GM19025 (cell line): ENCODE results near the gene CACNA1H.
"Not testable (repeated sequence)": the region's sequence is repeated elsewhere in the genome, so short reads cannot be mapped to it uniquely, and the experiment has no call there.

Experiments used
- ATAC-seq: cut with Tn5 transposase; IDR thresholded peaks from one replicate; pipeline ENCODE4 v1.9.1; 2021; ENCODE audit warnings: mild to moderate bottlenecking, low read depth, moderate library complexity; ENCODE audit not compliant: unreplicated experiment

The CACNA1H gene

DNA sequence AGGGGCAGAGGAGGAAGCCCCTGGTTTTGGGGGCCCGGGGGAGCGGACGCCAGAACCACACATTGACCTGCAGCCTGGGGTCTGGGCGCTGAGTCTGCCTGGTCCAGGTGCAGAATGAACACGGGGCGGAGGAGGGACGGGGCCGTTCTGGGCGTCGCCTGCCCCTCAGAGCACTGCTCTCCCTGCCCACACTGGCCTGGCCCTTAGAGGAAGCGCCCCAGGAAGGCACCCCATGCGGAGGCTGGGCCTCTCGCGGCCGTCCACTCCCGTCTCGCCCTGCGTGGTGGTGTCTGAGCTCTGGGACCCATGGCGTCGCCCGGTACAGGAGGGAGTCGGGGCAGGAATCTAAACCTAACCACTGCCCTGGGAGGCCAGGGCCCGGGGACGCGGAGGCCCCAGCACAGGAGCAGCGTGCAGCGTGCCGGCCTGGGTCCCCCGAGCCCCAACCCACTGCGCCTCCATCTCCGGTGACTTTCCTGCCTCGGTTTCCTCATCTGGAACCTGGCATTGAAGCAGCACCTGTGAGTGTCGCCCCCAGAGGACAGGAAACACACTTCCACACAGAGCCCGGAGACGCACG, 107.3 kb downstream of the CACNA1H start:
- ATAC-seq: no peak

DNA sequence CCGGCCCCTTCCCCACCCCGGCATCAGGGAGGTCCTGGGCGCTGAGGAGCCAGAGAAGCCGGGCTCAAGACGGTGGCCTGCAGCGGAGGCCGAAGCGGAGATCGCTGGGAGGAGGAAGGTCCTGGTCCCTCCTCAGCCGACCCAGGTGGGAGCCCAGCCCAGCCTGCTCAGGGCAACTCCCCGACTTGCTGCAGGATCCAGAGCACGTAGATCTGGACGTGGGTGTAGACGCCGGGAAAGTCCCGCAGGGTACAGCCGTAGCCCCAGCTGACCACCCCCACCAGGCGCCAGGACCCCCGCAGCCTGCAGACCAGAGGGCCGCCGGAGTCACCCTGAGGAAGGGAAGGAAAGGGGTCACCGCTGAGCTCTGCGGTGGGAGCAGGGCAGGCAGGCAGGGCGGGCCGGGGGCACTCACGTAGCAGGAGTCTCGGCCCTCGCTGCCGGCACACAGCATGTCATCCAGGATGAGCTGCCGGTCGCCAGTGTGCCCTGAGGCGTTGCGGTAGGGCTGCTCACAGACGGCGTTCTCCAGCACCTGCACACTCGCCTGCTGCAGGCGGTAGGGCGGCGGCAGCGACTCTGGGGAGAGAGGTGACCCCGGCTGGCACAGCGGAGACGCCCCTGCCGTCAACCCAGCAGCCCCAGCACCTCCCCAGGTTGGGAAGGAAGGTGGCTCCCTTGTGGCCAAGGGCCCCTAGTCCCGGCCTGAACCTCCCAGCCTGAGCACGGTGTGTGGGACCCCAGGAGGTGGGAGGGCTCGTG, 108.4 kb downstream of the CACNA1H start:
- no peak for ATAC-seq

DNA sequence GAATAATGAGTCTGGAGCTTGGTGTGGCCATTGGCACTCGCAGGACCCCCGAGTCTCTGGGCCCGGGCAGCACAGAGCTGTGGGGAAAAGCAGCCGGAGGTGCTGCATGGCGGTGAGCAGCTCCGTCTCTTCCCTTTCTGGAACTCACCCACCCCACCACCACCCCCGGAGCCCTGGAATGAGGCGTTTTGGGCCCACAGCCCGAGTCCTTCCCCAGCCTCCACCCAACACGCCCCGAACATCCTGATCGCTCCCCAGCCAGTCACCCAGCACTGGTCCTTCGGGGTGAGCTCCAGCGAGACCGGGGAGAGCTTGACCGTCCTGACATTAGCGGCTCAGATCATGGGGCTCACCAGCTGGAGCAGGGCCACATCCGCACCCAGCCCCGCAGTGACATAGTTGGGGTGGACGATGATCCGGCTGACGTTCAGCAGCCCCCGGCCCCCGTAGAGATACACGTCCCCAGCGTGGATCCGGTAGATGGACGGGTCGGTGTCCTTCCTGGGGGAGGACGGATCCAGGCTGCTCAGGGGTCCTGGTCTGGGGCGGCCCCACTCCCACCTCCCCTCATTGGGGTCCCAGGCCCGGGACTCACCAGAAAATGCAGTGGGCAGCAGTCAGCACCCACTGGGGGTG, 109.4 kb downstream of the CACNA1H start:
- ATAC-seq: no peak

DNA sequence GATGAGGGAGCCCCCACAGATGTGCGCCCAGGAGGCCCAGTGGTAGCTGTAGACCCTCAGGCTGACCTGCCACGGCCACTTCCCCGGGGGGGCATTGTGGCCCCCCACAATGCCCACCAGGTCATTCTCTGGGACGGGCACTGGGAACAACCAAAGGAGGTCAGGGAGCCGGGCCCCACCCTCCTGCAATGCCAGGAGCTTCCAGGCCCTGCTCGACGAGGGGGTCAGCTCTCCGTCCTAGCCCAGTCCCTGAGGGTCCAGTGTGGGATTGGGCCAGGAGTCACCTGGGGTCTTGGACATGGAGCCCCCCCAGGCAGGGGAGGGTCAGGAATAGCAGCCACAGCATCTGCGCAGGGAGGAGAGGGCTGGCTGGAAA, 109.9 kb downstream of the CACNA1H start:
- ATAC-seq: no peak

DNA sequence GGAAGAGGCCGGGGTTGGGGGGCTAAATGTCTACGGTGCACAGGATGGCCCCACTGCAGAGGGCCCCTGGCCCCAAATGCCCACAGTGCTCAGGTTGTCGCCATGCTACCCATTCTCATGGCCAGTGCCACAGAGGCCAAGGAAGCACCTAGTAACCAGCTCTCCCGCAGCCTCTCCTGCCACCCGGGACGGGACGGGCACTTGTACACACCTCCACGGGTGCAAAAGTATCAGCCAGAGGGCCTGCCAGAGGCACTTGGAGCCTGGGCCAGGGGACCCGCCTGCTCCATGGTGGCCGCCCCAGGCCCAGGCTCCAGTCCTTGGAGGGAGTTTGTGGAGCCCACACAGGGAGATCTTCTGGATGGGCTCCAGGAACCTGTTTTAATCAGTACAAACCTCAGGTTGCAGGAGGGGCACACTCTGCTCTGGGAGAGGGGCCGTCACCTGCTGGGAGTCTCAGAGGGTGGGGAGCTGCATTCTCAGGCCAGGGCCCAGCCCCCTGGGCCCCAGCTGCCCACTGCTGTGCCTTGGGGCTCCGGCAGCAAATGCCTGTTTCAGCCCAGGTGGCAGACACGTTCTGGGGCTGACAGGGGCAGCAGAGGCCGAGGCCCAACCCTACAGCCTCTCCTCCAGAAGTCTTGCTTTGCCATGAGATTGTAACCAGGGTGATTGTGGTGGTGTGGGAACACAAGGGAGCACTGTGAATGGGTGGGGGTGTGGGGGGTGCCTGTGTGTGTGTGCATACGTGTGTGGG, 110.9 kb downstream of the CACNA1H start:
- ATAC-seq: no peak

DNA sequence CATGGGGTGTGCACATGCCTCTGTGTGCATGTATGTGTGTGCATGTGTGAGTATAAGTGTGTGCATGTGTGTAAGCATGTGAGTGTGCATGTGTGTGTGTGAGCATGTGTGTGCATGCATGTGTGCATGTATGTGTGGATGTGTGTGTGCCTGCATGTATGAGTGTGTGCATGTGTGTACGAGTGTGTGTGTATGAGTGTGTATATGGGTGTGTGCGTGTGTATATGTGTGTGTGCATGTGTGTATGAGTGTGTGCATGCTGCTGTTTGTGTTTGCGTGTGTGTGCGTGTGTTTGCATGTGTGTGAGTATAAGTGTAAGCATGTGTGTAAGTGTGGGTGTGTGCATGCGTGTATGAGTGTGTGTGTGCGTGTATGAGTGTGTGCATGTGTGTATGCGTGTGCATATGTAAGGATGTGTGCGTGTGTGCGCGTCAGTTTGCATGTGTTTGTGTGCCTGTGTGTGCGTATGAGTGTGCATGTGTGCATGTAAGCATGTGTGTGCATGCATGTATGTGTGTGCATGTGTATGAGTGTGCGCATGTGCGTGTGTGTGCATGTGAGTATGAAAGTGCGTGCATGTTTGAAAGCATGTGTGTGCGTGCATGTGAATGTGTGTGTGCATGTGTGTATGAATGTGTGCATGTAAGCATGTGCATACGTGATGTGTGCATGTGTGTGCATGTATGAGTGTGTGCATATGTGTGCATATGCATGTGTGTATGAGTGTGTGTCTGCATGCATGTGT, 111.6 kb downstream of the CACNA1H start:
- no peak for ATAC-seq

DNA sequence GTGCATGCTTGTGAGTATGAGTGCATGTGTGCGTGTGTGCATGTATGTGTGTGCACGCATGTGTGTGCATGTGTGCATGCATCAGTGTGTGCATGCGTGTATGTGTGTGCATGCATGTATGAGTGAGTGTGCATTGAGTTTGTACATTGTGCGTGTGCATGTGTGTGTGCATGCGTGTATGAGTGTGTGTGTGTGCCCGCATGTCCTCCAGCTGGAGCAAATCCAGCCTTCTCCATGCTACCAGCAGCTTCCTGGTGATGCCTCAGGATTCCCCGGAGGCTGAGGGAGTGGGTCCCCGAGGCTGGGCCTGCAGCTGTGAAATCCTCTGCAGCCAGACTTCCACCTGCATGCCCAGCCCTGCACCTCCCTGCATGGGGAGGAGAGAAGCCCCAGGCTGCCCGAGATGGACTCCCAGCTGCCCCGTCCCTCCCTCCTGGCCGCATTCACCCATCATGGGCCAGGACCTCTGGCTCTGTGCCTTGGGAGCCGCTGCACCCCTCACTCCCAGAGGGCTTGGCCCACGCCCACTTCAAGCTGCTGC, 112.3 kb downstream of the CACNA1H start:
- no peak for ATAC-seq

DNA sequence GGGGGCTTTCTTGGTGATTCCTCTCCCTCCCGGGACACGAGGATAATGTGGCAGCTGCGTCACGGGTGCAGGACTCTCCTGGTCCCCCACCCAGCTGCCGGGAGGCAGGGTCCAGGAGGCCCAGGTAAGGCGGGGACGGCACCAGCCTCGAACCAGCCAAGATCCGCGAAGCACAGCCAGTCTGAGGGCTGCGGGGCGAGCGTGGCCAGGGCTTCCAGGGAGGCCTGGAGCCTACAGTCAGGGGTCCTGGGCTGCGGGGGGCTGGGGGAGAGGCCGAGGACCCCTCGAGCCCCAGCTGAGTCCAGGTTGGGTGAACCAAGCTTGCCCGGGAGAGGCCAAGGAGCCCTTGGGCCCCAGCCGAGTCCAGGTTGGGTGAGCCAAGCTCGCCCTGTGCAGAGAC, 112.9 kb downstream of the CACNA1H start:
- no peak for ATAC-seq

DNA sequence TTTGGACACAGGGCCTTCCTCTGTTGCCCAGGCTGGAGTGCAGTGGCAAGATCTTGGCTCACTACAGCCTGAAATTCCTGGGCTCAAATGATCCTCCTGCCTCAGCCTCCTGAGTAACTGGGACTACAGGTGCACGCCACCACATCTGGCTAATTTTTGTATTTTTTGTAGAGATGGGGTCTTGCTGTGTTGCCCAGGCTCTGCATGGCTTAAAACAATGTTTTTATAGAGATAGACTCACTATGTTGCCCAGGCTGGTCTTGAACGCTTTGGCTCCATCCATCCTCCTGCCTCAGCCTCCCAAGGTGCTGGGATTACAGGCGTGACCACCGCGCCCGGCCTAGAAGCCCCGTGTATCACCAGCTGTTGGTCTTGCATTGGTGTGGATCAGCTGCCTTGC, 116.5 kb downstream of the CACNA1H start:
- not testable (repeated sequence) for ATAC-seq

DNA sequence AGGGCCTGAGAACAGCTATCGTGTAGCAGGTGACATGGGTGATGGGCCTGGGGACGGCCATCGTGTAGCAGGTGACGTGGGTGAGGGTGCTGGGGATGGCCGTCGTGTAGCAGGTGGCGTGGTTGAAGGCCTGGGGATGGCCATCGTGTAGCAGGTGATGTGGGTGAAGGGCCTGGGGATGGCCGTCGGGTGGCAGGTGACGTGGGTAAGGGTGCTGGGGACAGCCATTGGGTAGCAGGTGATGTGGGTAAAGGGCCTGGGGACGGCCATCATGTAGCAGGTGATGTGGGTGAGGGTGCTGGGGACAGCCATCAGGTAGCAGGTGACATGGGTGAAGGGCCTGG, 118.4 kb downstream of the CACNA1H start:
- no peak for ATAC-seq
